GM18508 (cell line): ENCODE measurements around the gene ANKFY1.
"Not testable (repeated sequence)": the region's sequence is repeated elsewhere in the genome, so short reads cannot be mapped to it uniquely, and the experiment has no call there.

Experiments used
- ATAC-seq: cut with Tn5 transposase; IDR thresholded peaks from one replicate; pipeline ENCODE4 v1.9.1; 2021; ENCODE audit warnings: moderate number of reproducible peaks; ENCODE audit not compliant: insufficient read depth, unreplicated experiment

The ANKFY1 gene

GRCh38 chr17:4221899-4222659, 41.7 kb downstream of the ANKFY1 start:
- ATAC-seq: no peak

- ATAC-seq: no peak
Observed at GRCh38 chr17:4221163-4221562, 42.6 kb downstream of the ANKFY1 start.

- ATAC-seq: no peak
Observed at GRCh38 chr17:4220655-4221054, 43.1 kb downstream of the ANKFY1 start.

- no peak for ATAC-seq
Observed at GRCh38 chr17:4219241-4219640, 44.5 kb downstream of the ANKFY1 start.

- ATAC-seq: no peak
Observed at GRCh38 chr17:4215882-4216570, 47.8 kb downstream of the ANKFY1 start.

GRCh38 chr17:4214157-4214556, 49.6 kb downstream of the ANKFY1 start:
- ATAC-seq: no peak

- no peak for ATAC-seq
Observed at GRCh38 chr17:4209611-4210010, 54.2 kb downstream of the ANKFY1 start.

GRCh38 chr17:4208238-4208637, 55.5 kb downstream of the ANKFY1 start:
- ATAC-seq: no peak

GRCh38 chr17:4206962-4207361, 56.8 kb downstream of the ANKFY1 start:
- ATAC-seq: no peak

GRCh38 chr17:4205917-4206316, 57.9 kb downstream of the ANKFY1 start:
- ATAC-seq: no peak

GRCh38 chr17:4204710-4205173, 59.0 kb downstream of the ANKFY1 start:
- ATAC-seq: no peak

GRCh38 chr17:4204190-4204589, 59.6 kb downstream of the ANKFY1 start:
- no peak for ATAC-seq

- ATAC-seq: no peak
Observed at GRCh38 chr17:4201226-4201625, 62.6 kb downstream of the ANKFY1 start.

- ATAC-seq: no peak
Observed at GRCh38 chr17:4199818-4200402, 63.9 kb downstream of the ANKFY1 start.

- no peak for ATAC-seq
Observed at GRCh38 chr17:4198995-4199394, 64.8 kb downstream of the ANKFY1 start.

- ATAC-seq: no peak
Observed at GRCh38 chr17:4195306-4195705, 68.5 kb downstream of the ANKFY1 start.

GRCh38 chr17:4194796-4195195, 69.0 kb downstream of the ANKFY1 start:
- no peak for ATAC-seq

- not testable (repeated sequence) for ATAC-seq
Observed at GRCh38 chr17:4190791-4191190, 73.0 kb downstream of the ANKFY1 start.

- no peak for ATAC-seq
Observed at GRCh38 chr17:4189280-4189679, 74.5 kb downstream of the ANKFY1 start.

- ATAC-seq: no peak
Observed at GRCh38 chr17:4188076-4188475, 75.7 kb downstream of the ANKFY1 start.

GRCh38 chr17:4187076-4187475, 76.7 kb downstream of the ANKFY1 start:
- no peak for ATAC-seq
